ENCODE data around the gene FPGS. TPM values are rescaled to one million over a fixed set of nuclear protein-coding genes. Genes with fewer than 3 reads are reported as not detected.

The FPGS gene
- total and polyA plus RNA-seq, 2 of the 4 experiments (the other 2 are of a cell fraction): 43.9 to 75.7 TPM

DNA sequence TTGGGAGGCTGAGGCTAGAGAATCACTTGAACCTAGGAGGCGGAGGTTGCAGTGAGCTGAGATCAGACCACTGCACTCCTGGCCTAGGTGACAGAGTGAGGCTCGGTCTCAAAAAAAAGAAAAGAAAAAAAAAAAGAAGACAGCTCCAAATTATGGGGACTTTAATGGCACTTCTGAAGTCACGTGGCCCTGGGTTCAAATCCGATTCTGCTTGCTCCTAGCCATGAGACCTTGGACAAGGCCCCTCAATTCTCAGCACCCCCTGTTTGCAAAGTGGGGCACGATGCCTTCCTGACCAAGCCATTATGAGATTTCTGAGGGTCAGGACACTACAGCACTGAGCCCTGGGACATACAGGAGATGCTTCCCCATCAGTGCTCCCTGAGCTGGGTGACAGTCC lies 52.8 kb downstream of the FPGS start:
- Histone ChIP-seq H2BK120ac (ENCODE audit: low read depth, low read length) (no peak overlapping the region), H3K4ac (ENCODE audit: low read depth, low read length) (no peak overlapping the region; the same call in 1 of the 2 replicates), H4K20me1 (ENCODE audit: insufficient read depth, low read length) (no peaks in the 10 kb centered on the region), H4K5ac (ENCODE audit: low read depth, low read length) (no peak overlapping the region), H3K56ac (ENCODE audit: extremely low read depth, insufficient read depth, low read length) (no peak overlapping the region), H4K91ac (ENCODE audit: insufficient read depth, low read depth, low read length) (no peak overlapping the region), H3K9ac (ENCODE audit: low read depth, low read length) (no peak overlapping the region), H3K36me3 (ENCODE audit: control insufficient read depth, insufficient read depth, low read length) (peaks cover 7% of the 10 kb centered on the region), H3K14ac (replicated peaks; ENCODE audit: low read depth, low read length) (no peak overlapping the region), H2AFZ (replicated peaks; ENCODE audit: low read length, poor library complexity) (no peak overlapping the region), H2BK20ac (ENCODE audit: low read depth, low read length) (no peak overlapping the region), H3K4me1 (ENCODE audit: control insufficient read depth, insufficient read depth, low read length) (peaks cover 11% of the 10 kb centered on the region), H2BK15ac (ENCODE audit: low read depth, low read length) (peak overlapping the region; percentile 73; the same call in 1 of the 3 replicates), H2BK5ac (ENCODE audit: low read depth, low read length, poor library complexity, severe bottlenecking) (no peak overlapping the region), H2AK5ac (ENCODE audit: low read depth, low read length) (0 out of 2 replicates have a peak overlapping the region, but pooled peaks have one; percentile 24), H3K4me3 (ENCODE audit: insufficient read depth, low read depth, low read length) (no peak overlapping the region), H2AK9ac (replicated peaks; ENCODE audit: low read depth, low read length, poor library complexity) (no peak overlapping the region), H3K27me3 (ENCODE audit: control insufficient read depth, insufficient read depth, low read length) (no peaks in the 10 kb centered on the region), H4K8ac (ENCODE audit: low read depth in 2 of 2, low read length in 2 of 2) (peak overlapping the region in 1 of 2 experiments; percentile 92; a peak in 2 of 4 replicates), H3K18ac (ENCODE audit: low read depth, low read length) (no peak overlapping the region), H3K9me1 (ENCODE audit: insufficient read depth, low read length) (peaks cover 12% of the 10 kb centered on the region), H3K4me2 (ENCODE audit: low read depth, low read length) (no peak overlapping the region), H3K9me3 (ENCODE audit: control insufficient read depth, insufficient read depth, low read length) (no peaks in the 10 kb centered on the region), H3K23ac (ENCODE audit: low read depth, low read length) (no peak overlapping the region), H3K27ac (ENCODE audit: insufficient read depth, low read length) (no peak overlapping the region), H3K79me1 (ENCODE audit: low read depth in 1 of 2, low read length in 2 of 2) (peaks cover 0 to 34% of the 10 kb centered on the region in 2 experiments; a peak in 3 of 4 replicates)
- TF ChIP-seq RFX5 (IDR thresholded peaks at IDR 0.05; ENCODE audit: low read depth, low read length) (no peak), ELK1 (IDR thresholded peaks at IDR 0.05; ENCODE audit: borderline replicate concordance, low read depth, low read length) (no peak), NFE2L2 (IDR thresholded peaks at IDR 0.05; ENCODE audit: low read depth, low read length) (no peak), MAFK (IDR thresholded peaks at IDR 0.05; ENCODE audit: low read depth, low read length) (no peak), CEBPB (IDR thresholded peaks at IDR 0.05; ENCODE audit: low read depth, low read length) (no peak), BHLHE40 (IDR thresholded peaks at IDR 0.05; ENCODE audit: low read depth, low read length) (no peak), POLR2A (IDR thresholded peaks at IDR 0.05; ENCODE audit: low read depth, low read length) (no peak), USF2 (IDR thresholded peaks at IDR 0.05; ENCODE audit: low read depth, low read length) (no peak)
- TF ChIP-seq, protein P1, sequence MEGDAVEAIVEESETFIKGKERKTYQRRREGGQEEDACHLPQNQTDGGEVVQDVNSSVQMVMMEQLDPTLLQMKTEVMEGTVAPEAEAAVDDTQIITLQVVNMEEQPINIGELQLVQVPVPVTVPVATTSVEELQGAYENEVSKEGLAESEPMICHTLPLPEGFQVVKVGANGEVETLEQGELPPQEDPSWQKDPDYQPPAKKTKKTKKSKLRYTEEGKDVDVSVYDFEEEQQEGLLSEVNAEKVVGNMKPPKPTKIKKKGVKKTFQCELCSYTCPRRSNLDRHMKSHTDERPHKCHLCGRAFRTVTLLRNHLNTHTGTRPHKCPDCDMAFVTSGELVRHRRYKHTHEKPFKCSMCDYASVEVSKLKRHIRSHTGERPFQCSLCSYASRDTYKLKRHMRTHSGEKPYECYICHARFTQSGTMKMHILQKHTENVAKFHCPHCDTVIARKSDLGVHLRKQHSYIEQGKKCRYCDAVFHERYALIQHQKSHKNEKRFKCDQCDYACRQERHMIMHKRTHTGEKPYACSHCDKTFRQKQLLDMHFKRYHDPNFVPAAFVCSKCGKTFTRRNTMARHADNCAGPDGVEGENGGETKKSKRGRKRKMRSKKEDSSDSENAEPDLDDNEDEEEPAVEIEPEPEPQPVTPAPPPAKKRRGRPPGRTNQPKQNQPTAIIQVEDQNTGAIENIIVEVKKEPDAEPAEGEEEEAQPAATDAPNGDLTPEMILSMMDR (conservative IDR thresholded peaks at IDR 0.05; ENCODE audit: low read depth, low read length): no peak
- CTCF ChIA-PET: no interaction called here
- in situ Hi-C loops (cut with MboI; ENCODE audit: low sequenced_read_pairs): no loop called here
- BruUV-seq (replicated peaks): no TSS peak
- ATAC-seq (ENCODE audit: low read depth) (no peak), DNase-seq (no peak)
- WGBS, 2 experiments (ENCODE audit: extremely low coverage in 2 of 2, insufficient read length in 1 of 2): 92% methylated on average over 2 of the region's 5 CpGs; no CpG with 5 or more reads in 1 of the 2 experiments
- dilution Hi-C loops (cut with HindIII; ENCODE audit: low sequenced_read_pairs, unreplicated experiment): no loop called here
- POLR2A ChIA-PET (ENCODE audit: unreplicated experiment): interaction anchor here (0.6 to 1.6 kb wide), 2 partner anchors 16 to 17 kb away, joined by 4 to 6 read pairs; no protein-coding TSS in a partner anchor
- intact Hi-C loops (cut with micrococcal nuclease): no loop called here
